ENCODE results near the gene STK39. TPM values are rescaled to one million over a fixed set of nuclear protein-coding genes. Genes with fewer than 3 reads are reported as not detected.

Gene STK39
- total and polyA plus RNA-seq, 9 of the 15 experiments (the other 6 are each of a cell fraction or from before 2014, with no cell fraction given): 0.19 to 0.76 (median 0.51) TPM

- ChIA-PET CTCF (ENCODE audit: low intra/inter-chr PET ratio) (no interaction called here), POLR2A (interaction anchor here (1.6 kb wide), 1 partner anchor 10 kb away, joined by 5 read pairs; no protein-coding TSS in a partner anchor)
- Histone ChIP-seq H4K20me1 (replicated peaks; ENCODE audit: control insufficient read depth, insufficient read depth, low read length) (no peaks in the 10 kb centered on the region; the same call in 1 of the 2 replicates), H3K4me2 (ENCODE audit: insufficient read depth, low read length) (no peak overlapping the region), H3K27ac (ENCODE audit: extremely low read depth, low read depth, low read length) (no peak overlapping the region), H3K4me3 (no peak overlapping the region), H3K27me3 (ENCODE audit: control insufficient read depth in 2 of 2, insufficient read depth in 2 of 2, low read length in 2 of 2) (no peaks in the 10 kb centered on the region), H3K9me1 (ENCODE audit: control insufficient read depth, insufficient read depth, low read length) (no peaks in the 10 kb centered on the region), H3K9ac (ENCODE audit: insufficient read depth in 1 of 2, low read depth in 2 of 2, low read length in 2 of 2) (no peak overlapping the region), H2AFZ (ENCODE audit: low read depth, low read length) (no peak overlapping the region), H3K4me1 (replicated peaks in 1 of 2; ENCODE audit: control insufficient read depth in 2 of 2, insufficient read depth in 2 of 2, low read length in 2 of 2) (no peaks in the 10 kb centered on the region), H3K9me3 (replicated peaks; ENCODE audit: control insufficient read depth, insufficient read depth, low read depth, low read length) (no peaks in the 10 kb centered on the region), H3K79me2 (ENCODE audit: control insufficient read depth, insufficient read depth, low read length) (no peaks in the 10 kb centered on the region), H3K36me3 (ENCODE audit: control insufficient read depth, insufficient read depth, low read length) (no peaks in the 10 kb centered on the region)
- no TSS peak for BruUV-seq (replicated peaks)
- WGBS (ENCODE audit: insufficient coverage, low coverage, missing lambda C conversion rate): 2% methylated on average over 4 of the region's 4 CpGs
- ATAC-seq: no peak
- intact Hi-C loops (cut with micrococcal nuclease): no loop called here
- in situ Hi-C loops (cut with MboI): no loop called here
- FAIRE-seq: no peak
- no peak for DNase-seq (ENCODE audit: extremely low read depth in 1 of 4, low spot score in 3 of 4)
- TF ChIP-seq ATF3 (IDR thresholded peaks at IDR 0.05) (peak; percentile 35; the same call in 1 of the 2 replicates), ATF3 (CRISPR knock-in tag; conservative IDR thresholded peaks at IDR 0.05) (no peak), ZBTB43 (CRISPR knock-in tag; IDR thresholded peaks at IDR 0.05) (no peak), NUFIP1 (IDR thresholded peaks at IDR 0.05; ENCODE audit: partially characterized antibody) (no peak), NR2C2 (CRISPR knock-in tag; IDR thresholded peaks at IDR 0.05) (no peak), NR2C2 (tag; IDR thresholded peaks at IDR 0.05) (no peak), SMC3 (conservative IDR thresholded peaks at IDR 0.05; ENCODE audit: insufficient read depth, low read depth, low read length) (no peak), ZNF121 (CRISPR knock-in tag; conservative IDR thresholded peaks at IDR 0.05) (no peak), NBN (IDR thresholded peaks at IDR 0.05; ENCODE audit: low read depth) (no peak), ZBTB26 (CRISPR knock-in tag; IDR thresholded peaks at IDR 0.05) (no peak), SAP30 (IDR thresholded peaks at IDR 0.05; ENCODE audit: borderline replicate concordance, insufficient read depth, low read depth, low read length, poor library complexity, severe bottlenecking) (no peak), CEBPG (CRISPR knock-in tag; IDR thresholded peaks at IDR 0.05) (no peak), CEBPG (tag; conservative IDR thresholded peaks at IDR 0.05 in 1 of 2, IDR thresholded peaks at IDR 0.05 in 1 of 2) (peak; percentile 36 to 47; a peak in 2 of 4 replicates), ARID3B (CRISPR knock-in tag; IDR thresholded peaks at IDR 0.05; ENCODE audit: borderline replicate concordance) (no peak), PRMT5 (CRISPR knock-in tag; IDR thresholded peaks at IDR 0.05) (no peak), CBFA2T3 (IDR thresholded peaks at IDR 0.05) (no peak), SIX5 (IDR thresholded peaks at IDR 0.05; ENCODE audit: borderline replicate concordance in 1 of 2, insufficient read depth in 1 of 2, low read depth in 1 of 2, low read length in 2 of 2) (no peak)
These were observed 161.5 kb downstream of the STK39 start for GRCh38 chr2:168085801-168086361.

Measured in K562 (cell line).